GM23338 (cell line): ENCODE results near the gene TNIP1. TPM values are rescaled to one million over a fixed set of nuclear protein-coding genes. Genes with fewer than 3 reads are reported as not detected.

ENCODE experiments used
- ATAC-seq: fragments of 200-7000 bp; cut with Tn5 transposase; 3 replicates; pipeline ENCODE4 v1.9.1; 2020
- DNase-seq: peaks from one replicate; pipeline ENCODE4 v3.0.0-alpha.2; 2015; ENCODE audit warnings: low spot score
- H2AFZ ChIP-seq: fragments of 200-600 bp; sonication (generic); 2 replicates; pipeline ENCODE4 v1.8.0; 2016; ENCODE audit warnings: antibody characterized with exemption, mild to moderate bottlenecking, moderate library complexity
- H3F3A ChIP-seq: fragments of 200-600 bp; sonication (generic); replicated peaks from 2 replicates; pipeline ENCODE4 v1.8.0; 2017; ENCODE audit warnings: antibody characterized with exemption, mixed run types, low read depth
- H3K27ac ChIP-seq: fragments of 200-600 bp; sonication (generic); 2 replicates; pipeline ENCODE4 v1.6.1; 2016; ENCODE audit warnings: low read depth
- H3K27me3 ChIP-seq: fragments of 200-600 bp; sonication (generic); 2 replicates; pipeline ENCODE4 v1.8.0; 2016; ENCODE audit warnings: mild to moderate bottlenecking, mixed run types, moderate library complexity; ENCODE audit not compliant: insufficient read depth
- H3K36me3 ChIP-seq: fragments of 200-600 bp; sonication (generic); 2 replicates; pipeline ENCODE4 v1.8.0; 2016; ENCODE audit warnings: mild to moderate bottlenecking; ENCODE audit not compliant: insufficient read depth
- H3K4me1 ChIP-seq: fragments of 200-600 bp; sonication (generic); 2 replicates; pipeline ENCODE4 v1.8.0; 2016; ENCODE audit warnings: mild to moderate bottlenecking, moderate library complexity; ENCODE audit not compliant: insufficient read depth
- H3K4me2 ChIP-seq: fragments of 200-600 bp; sonication (generic); 2 replicates; pipeline ENCODE4 v1.7.1; 2017; ENCODE audit warnings: mixed run types
- H3K4me3 ChIP-seq: fragments of 200-600 bp; sonication (generic); 2 replicates; pipeline ENCODE4 v1.6.1; 2016; ENCODE audit warnings: mixed run types
- H3K79me2 ChIP-seq: fragments of 200-600 bp; sonication (generic); replicated peaks from 2 replicates; pipeline ENCODE4 v1.8.0; 2017; ENCODE audit warnings: mild to moderate bottlenecking; ENCODE audit not compliant: insufficient read depth
- H3K9me2 ChIP-seq: fragments of 200-600 bp; sonication (generic); 2 replicates; pipeline ENCODE4 v1.8.0; 2017; ENCODE audit not compliant: insufficient read depth
- H4K20me1 ChIP-seq: fragments of 200-600 bp; sonication (generic); replicated peaks from 2 replicates; pipeline ENCODE4 v1.8.0; 2017; ENCODE audit warnings: mild to moderate bottlenecking; ENCODE audit not compliant: insufficient read depth
- H3K27ac Mint-ChIP-seq: 2 replicates; pipeline ENCODE4 v1.8.0; 2020; ENCODE audit warnings: inconsistent platforms, mild to moderate bottlenecking, moderate library complexity, mixed read lengths
- H3K27me3 Mint-ChIP-seq: 3 replicates; pipeline ENCODE4 v1.8.0; 2022; ENCODE audit warnings: low read depth, mild to moderate bottlenecking, moderate library complexity, mixed read lengths, inconsistent platforms; ENCODE audit not compliant: insufficient read depth, poor library complexity
- H3K36me3 Mint-ChIP-seq: 3 replicates; pipeline ENCODE4 v1.8.0; 2021; ENCODE audit warnings: low read depth, mild to moderate bottlenecking, inconsistent platforms, moderate library complexity, mixed read lengths
- H3K4me1 Mint-ChIP-seq: 3 replicates; pipeline ENCODE4 v1.8.0; 2020; ENCODE audit warnings: mild to moderate bottlenecking, inconsistent platforms, mixed read lengths
- H3K4me3 Mint-ChIP-seq: 3 replicates; pipeline ENCODE4 v1.8.0; 2021; ENCODE audit warnings: moderate library complexity, mild to moderate bottlenecking, inconsistent platforms, mixed read lengths
- H3K9me3 Mint-ChIP-seq: 3 replicates; pipeline ENCODE4 v1.8.0; 2020; ENCODE audit warnings: moderate library complexity, mild to moderate bottlenecking, inconsistent platforms, mixed read lengths
- CREB1 ChIP-seq: fragments of 250-450 bp; sonication (Bioruptor Pico); IDR thresholded peaks from 2 replicates; pipeline ENCODE4 v1.5.0; 2020; ENCODE audit warnings: low read depth, mild to moderate bottlenecking, moderate library complexity
- CTCF ChIP-seq, 2 experiments: fragments of 200-600 bp in 1 of 2; sonication (generic) in 1 of 2; conservative IDR thresholded peaks; 2 replicates each; pipeline versions ENCODE4 v1.5.1 to v1.6.1; 2016 to 2017; ENCODE audit warnings: antibody characterized with exemption in 2 of 2, low read depth in 2 of 2, mild to moderate bottlenecking in 2 of 2, moderate library complexity in 1 of 2
- ETS1 ChIP-seq: IDR thresholded peaks from 2 replicates; pipeline ENCODE4 v1.6.1; 2016; ENCODE audit warnings: antibody characterized with exemption
- EZH2 ChIP-seq: fragments of 200-600 bp; sonication (generic); IDR thresholded peaks from one replicate; pipeline ENCODE4 v1.8.0; 2017; ENCODE audit warnings: antibody characterized with exemption, mild to moderate bottlenecking, low read depth; ENCODE audit not compliant: unreplicated experiment
- EZH2phosphoT487 ChIP-seq: fragments of 200-600 bp; sonication (generic); IDR thresholded peaks from one replicate; pipeline ENCODE4 v1.8.1; 2018; ENCODE audit warnings: antibody characterized with exemption; ENCODE audit not compliant: unreplicated experiment
- JUNB ChIP-seq: IDR thresholded peaks from one replicate; pipeline ENCODE4 v1.6.1; 2016; ENCODE audit warnings: antibody characterized with exemption; ENCODE audit not compliant: unreplicated experiment
- NANOG ChIP-seq: IDR thresholded peaks from 2 replicates; pipeline ENCODE4 v1.6.1; 2016; ENCODE audit warnings: antibody characterized with exemption, borderline replicate concordance
- POLR2AphosphoS5 ChIP-seq: IDR thresholded peaks from 2 replicates; pipeline ENCODE4 v1.6.1; 2016; ENCODE audit warnings: antibody characterized with exemption, low read depth
- REST ChIP-seq: IDR thresholded peaks from one replicate; pipeline ENCODE4 v1.6.1; 2018; ENCODE audit warnings: antibody characterized with exemption; ENCODE audit not compliant: unreplicated experiment
- STAT1 ChIP-seq: IDR thresholded peaks from one replicate; pipeline ENCODE4 v1.6.1; 2016; ENCODE audit warnings: antibody characterized with exemption; ENCODE audit not compliant: unreplicated experiment
- ZNF114 ChIP-seq: fragments of 250-450 bp; sonication (Bioruptor Pico); IDR thresholded peaks from 2 replicates; pipeline ENCODE4 v1.5.0; 2020; ENCODE audit warnings: mild to moderate bottlenecking, moderate library complexity
- ZNF331 ChIP-seq: fragments of 250-450 bp; sonication (Bioruptor Pico); IDR thresholded peaks from 2 replicates; pipeline ENCODE4 v1.5.0; 2020; ENCODE audit warnings: low read depth, mild to moderate bottlenecking, moderate library complexity
- ZNF462 ChIP-seq: fragments of 250-450 bp; sonication (Bioruptor Pico); IDR thresholded peaks from 2 replicates; pipeline ENCODE4 v1.5.0; 2020; ENCODE audit warnings: mild to moderate bottlenecking, moderate library complexity
- polyA plus RNA-seq: library from polyadenylated mRNA; unstranded; fragments of >200 nt; fragmentation: Nextera tagmentation; extraction: Ambion mirVana; gene quantifications from 2 replicates; pipeline ENCODE4 v1.2.1, GENCODE V29; 2016
- total RNA-seq: library from RNA; depleted of rRNA; stranded (reverse); fragments of >200 nt; shearing (Covaris generic); gene quantifications from 2 replicates; pipeline ENCODE4 v1.2.3, GENCODE V29; 2014

TNIP1 gene
- total and polyA plus RNA-seq, 2 experiments from 2014 or later = 10.3 to 29.6 TPM

DNA sequence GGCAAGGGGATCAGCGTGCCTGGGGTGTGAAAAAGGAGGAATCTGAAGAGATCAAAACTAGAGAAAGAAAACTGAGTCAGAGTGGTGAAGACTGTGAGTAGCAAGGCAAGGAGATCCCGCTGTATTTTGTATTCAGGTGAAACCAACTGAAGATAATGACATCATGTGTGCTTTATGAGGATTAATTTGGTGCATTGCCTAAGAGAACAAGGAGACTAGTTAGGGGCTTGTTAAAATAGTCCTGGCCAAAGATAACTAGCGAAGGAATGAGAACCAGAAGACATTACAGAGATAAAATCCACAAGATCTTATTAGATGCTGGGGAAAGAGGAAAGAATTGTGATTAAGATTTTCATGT, 77.4 kb downstream of the TNIP1 start:
- H3K9me2 ChIP-seq = no peaks in the 10 kb centered on the region
- H3K36me3 ChIP-seq = no peaks in the 10 kb centered on the region
- no peaks in the 10 kb centered on the region for H4K20me1 ChIP-seq
- Mint-ChIP-seq H3K27ac (no peak overlapping the region), H3K4me1 (peaks cover 6% of the 10 kb centered on the region), H3K36me3 (no peaks in the 10 kb centered on the region), H3K4me3 (no peak overlapping the region), H3K9me3 (no peaks in the 10 kb centered on the region), H3K27me3 (peaks cover 7% of the 10 kb centered on the region)
- no peak overlapping the region for H3K4me2 ChIP-seq
- H3K27ac ChIP-seq = no peak overlapping the region
- DNase-seq = no peak
- no peaks in the 10 kb centered on the region for H3F3A ChIP-seq
- no peak for ATAC-seq
- no peaks in the 10 kb centered on the region; the same call in 1 of the 2 replicates for H3K4me1 ChIP-seq
- H3K79me2 ChIP-seq = no peaks in the 10 kb centered on the region
- H2AFZ ChIP-seq = peak overlapping the region; percentile 60; the same call in 1 of the 2 replicates
- no peak overlapping the region for H3K4me3 ChIP-seq
- no peak for TF ChIP-seq ZNF331 (CRISPR knock-in tag)
- TF ChIP-seq NANOG = no peak
- TF ChIP-seq ETS1 = no peak
- TF ChIP-seq ZNF114 (CRISPR knock-in tag) = no peak
- no peak for TF ChIP-seq JUNB
- TF ChIP-seq CTCF (conservative IDR thresholded peaks at IDR 0.05; ENCODE audit: low read depth in 2 of 2) = no peak
- no peak for TF ChIP-seq REST
- no peak for TF ChIP-seq CREB1 (CRISPR knock-in tag)
- no peak for TF ChIP-seq POLR2AphosphoS5
- TF ChIP-seq EZH2 = no peak
- TF ChIP-seq ZNF462 (CRISPR knock-in tag) = no peak
- no peak for TF ChIP-seq STAT1
- no peak for TF ChIP-seq EZH2phosphoT487
- no peaks in the 10 kb centered on the region for H3K27me3 ChIP-seq
